Inflammatory macrophage treated with lipopolysaccharide for 4 hours (primary cell): ENCODE data around the gene VSIG10L.

Experiments used
- DNase-seq: peaks from one replicate; pipeline ENCODE4 v3.0.0-alpha.2; 2020

The VSIG10L gene

GRCh38 chr19:51311351-51312257 lies 30.3 kb downstream of the VSIG10L start, which contains the start of gene IGLON5:
Gene IGLON5, plus strand, starts transcription at chr19:51311644. Its CDS starts 204 bp downstream, at chr19:51311848.
- no peak for DNase-seq

GRCh38 chr19:51305479-51305878 lies 36.5 kb downstream of the VSIG10L start:
- DNase-seq: no peak

GRCh38 chr19:51301266-51301665 lies 40.7 kb downstream of the VSIG10L start:
- DNase-seq: no peak

GRCh38 chr19:51297406-51297805 lies 44.5 kb downstream of the VSIG10L start:
- no peak for DNase-seq

GRCh38 chr19:51296336-51297093 lies 45.4 kb downstream of the VSIG10L start:
- no peak for DNase-seq

- no peak for DNase-seq
Measured at GRCh38 chr19:51295382-51296126, 46.4 kb downstream of the VSIG10L start.

GRCh38 chr19:51294977-51295375 lies 47.0 kb downstream of the VSIG10L start:
- no peak for DNase-seq

GRCh38 chr19:51294211-51294976 lies 47.5 kb downstream of the VSIG10L start:
- no peak for DNase-seq

- no peak for DNase-seq
Measured at GRCh38 chr19:51293571-51294210, 48.2 kb downstream of the VSIG10L start.

- DNase-seq: no peak
Measured at GRCh38 chr19:51292971-51293370, 49.0 kb downstream of the VSIG10L start.

- no peak for DNase-seq
Measured at GRCh38 chr19:51289635-51290034, 52.3 kb downstream of the VSIG10L start.

GRCh38 chr19:51285682-51286081 lies 56.3 kb downstream of the VSIG10L start:
- no peak for DNase-seq

GRCh38 chr19:51282335-51282734 lies 59.6 kb downstream of the VSIG10L start:
- DNase-seq: no peak
